Measurements from ENCODE around the gene RELA.

RELA gene

DNA sequence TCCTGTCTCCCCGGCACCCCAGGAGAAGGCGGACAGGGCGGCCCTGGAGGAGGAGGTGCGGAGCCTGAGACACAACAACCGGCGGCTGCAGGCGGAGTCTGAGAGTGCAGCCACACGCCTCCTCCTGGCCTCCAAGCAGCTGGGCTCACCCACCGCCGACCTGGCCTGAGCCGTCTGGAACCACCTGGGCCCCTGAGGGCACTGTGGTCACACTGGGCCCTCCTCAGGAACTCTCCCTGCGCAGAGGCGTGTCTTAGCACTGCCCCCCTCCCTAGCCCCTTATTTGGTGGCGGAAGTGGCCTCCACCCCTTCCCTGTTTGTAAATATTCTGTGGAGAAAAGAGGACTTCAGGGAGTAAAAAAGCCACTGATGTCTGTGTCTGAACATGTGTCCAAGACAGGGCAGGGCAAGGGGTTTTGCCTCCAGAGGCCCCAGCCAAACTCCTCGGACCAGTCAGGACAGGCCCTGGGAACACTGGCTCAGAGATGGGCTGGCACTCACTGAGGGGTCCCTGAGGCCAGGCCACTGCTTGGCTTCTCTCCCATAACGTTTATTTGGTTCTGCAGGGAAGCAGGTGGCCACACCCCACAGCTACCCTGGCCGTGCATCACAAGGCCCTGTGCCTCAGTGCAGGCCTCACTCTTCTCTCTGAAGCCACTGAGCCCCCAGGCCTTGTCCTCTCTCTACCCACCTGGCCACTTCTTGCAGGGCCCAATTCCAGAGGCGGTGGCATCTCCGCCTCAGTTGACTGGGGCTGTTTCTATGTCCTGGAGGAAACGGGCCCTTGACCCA, 12.0 kb downstream of the RELA start:
- H3K36me3 Mint-ChIP-seq (ENCODE audit: low read depth): peaks cover 25% of the 10 kb centered on the region
- peaks cover 12% of the 10 kb centered on the region for H3K27me3 Mint-ChIP-seq (ENCODE audit: low read depth, poor library complexity)
- peaks cover 45% of the 10 kb centered on the region for H3K4me1 Mint-ChIP-seq
- no peak overlapping the region for H3K27ac Mint-ChIP-seq
- DNase-seq: no peak
- no peaks in the 10 kb centered on the region for H3K9me3 Mint-ChIP-seq
- no peak overlapping the region for H3K4me3 Mint-ChIP-seq
- TF ChIP-seq, protein P1, sequence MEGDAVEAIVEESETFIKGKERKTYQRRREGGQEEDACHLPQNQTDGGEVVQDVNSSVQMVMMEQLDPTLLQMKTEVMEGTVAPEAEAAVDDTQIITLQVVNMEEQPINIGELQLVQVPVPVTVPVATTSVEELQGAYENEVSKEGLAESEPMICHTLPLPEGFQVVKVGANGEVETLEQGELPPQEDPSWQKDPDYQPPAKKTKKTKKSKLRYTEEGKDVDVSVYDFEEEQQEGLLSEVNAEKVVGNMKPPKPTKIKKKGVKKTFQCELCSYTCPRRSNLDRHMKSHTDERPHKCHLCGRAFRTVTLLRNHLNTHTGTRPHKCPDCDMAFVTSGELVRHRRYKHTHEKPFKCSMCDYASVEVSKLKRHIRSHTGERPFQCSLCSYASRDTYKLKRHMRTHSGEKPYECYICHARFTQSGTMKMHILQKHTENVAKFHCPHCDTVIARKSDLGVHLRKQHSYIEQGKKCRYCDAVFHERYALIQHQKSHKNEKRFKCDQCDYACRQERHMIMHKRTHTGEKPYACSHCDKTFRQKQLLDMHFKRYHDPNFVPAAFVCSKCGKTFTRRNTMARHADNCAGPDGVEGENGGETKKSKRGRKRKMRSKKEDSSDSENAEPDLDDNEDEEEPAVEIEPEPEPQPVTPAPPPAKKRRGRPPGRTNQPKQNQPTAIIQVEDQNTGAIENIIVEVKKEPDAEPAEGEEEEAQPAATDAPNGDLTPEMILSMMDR (IDR thresholded peaks at IDR 0.05): no peak

DNA sequence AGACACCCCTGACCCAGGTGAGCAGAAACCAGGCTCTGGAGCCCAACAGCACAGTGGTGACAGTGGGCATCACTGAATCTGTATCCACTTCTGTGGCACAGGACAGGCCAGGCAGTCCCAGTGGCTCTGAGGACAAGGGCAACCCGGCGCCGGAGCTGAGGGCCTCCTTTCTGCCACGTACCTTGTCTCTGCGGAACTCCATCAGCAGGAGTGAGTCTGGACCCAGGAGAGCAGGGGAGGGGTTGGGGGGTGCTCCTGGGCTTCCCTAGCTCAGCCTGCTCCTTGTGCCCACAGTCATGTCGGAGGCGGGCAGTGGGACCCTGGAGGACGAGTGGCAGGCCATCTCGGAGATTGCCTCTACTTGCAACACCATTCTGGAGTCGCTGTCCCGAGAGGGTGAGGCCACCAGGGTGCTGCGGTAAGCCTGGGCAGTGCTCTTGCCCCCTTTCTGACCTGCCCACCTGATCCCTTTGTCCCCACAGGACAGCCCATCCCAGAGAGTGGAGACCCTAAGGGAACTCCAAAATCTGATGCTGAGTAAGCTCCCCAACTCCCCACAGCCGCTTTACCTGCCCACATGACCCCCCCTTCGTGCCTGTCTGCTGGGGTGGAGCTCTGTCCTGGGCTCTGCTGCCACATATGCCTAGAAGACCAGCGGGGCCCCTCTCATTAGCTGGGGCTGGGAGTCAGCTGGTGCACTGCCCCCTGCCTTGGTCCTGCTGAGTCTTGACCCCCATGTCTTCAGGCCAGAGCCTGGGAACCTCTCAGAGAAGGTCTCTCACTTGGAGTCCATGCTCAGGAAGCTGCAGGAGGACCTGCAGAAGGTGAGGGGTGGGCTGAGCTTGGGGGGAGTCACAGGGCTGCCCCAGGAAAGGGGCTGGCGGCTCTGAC, 12.8 kb downstream of the RELA start:
- TF ChIP-seq, protein P1 (IDR thresholded peaks at IDR 0.05): no peak
- Mint-ChIP-seq H3K4me1 (peaks cover 49% of the 10 kb centered on the region), H3K27ac (no peak overlapping the region), H3K9me3 (no peaks in the 10 kb centered on the region), H3K4me3 (no peak overlapping the region), H3K27me3 (ENCODE audit: low read depth, poor library complexity) (peaks cover 16% of the 10 kb centered on the region), H3K36me3 (ENCODE audit: low read depth) (peaks cover 20% of the 10 kb centered on the region)
- DNase-seq: no peak

DNA sequence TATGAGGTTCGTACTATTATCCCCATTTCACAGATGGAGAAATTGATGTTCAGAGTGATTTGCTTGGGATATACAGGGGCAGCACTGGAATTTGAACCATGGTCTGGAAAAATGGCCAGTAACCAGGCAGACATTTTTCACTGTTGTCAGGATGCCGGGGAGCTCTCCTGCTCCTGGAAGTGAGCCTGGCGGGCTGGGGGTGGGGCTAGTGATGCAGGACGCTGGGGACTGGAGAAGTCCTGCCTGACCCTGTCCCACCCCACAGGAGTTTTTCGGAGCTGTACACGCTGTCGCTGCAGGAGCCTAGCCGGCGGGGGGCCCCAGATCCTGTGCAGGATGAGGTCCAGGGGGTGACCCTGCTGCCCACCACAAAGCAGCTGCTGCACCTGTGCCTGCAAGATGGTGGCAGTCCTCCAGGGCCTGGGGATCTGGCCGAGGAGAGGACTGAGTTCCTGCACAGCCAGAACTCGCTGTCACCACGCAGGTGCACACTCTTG, 13.7 kb downstream of the RELA start:
- TF ChIP-seq, protein P1 (IDR thresholded peaks at IDR 0.05): no peak
- H3K36me3 Mint-ChIP-seq (ENCODE audit: low read depth): peaks cover 19% of the 10 kb centered on the region
- H3K27me3 Mint-ChIP-seq (ENCODE audit: low read depth, poor library complexity): peaks cover 17% of the 10 kb centered on the region
- H3K4me1 Mint-ChIP-seq: peaks cover 54% of the 10 kb centered on the region
- no peak overlapping the region for H3K4me3 Mint-ChIP-seq
- DNase-seq: no peak
- H3K9me3 Mint-ChIP-seq: no peaks in the 10 kb centered on the region
- H3K27ac Mint-ChIP-seq: no peak overlapping the region

DNA sequence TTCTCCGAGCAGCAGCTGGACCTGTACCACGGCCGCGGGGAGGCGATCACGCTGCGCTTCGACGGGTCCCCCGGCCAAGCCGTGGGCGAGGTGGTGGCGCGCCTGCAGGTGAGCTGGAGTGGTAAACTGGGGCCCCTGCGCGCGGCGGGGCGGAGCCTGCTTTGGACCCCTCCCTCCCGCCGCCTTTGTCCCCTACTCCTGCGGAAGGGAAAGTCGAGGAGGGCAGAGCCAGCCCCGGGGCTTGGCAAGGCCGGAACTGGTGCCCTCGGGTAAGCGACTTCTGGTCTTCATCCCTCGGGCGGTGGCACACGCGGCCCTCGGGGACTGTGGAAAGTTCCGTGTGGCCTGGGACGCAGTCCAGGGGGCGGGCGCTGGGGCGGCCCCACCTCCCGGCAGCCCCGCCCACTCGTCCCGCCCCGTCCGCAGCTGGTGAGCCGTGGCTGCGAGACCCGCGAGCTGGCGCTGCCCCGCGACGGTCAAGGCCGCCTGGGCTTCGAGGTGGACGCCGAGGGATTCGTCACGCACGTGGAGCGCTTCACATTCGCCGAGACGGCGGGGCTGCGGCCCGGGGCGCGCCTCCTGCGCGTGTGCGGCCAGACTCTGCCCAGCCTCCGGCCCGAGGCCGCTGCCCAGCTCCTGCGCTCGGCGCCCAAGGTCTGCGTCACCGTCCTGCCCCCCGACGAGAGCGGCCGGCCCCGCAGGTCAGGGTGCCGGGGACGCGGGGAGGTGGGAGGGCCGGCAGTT, 15.6 kb downstream of the RELA start:
- Mint-ChIP-seq H3K4me1 (peaks cover 47% of the 10 kb centered on the region), H3K9me3 (no peaks in the 10 kb centered on the region), H3K36me3 (ENCODE audit: low read depth) (peaks cover 11% of the 10 kb centered on the region), H3K27ac (no peak overlapping the region), H3K4me3 (no peak overlapping the region), H3K27me3 (ENCODE audit: low read depth, poor library complexity) (peaks cover 22% of the 10 kb centered on the region)
- peak; percentile 70 for DNase-seq
- TF ChIP-seq, protein P1 (IDR thresholded peaks at IDR 0.05): no peak

DNA sequence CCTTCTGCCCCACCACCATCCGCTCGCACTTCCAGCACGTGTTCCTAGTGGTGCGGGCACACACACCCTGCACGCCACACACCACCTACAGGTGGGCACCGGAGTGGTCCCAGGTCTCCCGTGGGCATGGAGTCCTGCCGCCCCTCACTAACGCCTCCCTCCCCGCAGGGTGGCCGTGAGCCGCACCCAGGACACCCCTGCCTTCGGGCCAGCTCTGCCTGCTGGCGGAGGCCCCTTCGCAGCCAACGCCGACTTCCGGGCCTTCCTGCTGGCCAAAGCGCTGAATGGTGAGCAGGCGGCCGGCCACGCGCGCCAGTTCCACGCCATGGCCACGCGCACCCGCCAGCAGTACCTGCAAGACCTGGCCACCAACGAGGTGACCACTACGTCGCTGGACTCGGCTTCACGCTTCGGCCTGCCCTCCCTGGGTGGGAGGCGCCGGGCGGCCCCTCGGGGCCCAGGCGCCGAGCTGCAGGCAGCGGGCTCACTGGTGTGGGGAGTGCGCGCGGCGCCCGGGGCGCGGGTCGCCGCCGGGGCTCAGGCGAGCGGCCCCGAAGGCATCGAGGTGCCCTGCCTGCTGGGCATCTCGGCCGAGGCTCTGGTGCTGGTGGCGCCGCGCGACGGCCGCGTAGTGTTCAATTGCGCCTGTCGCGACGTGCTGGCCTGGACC, 16.3 kb downstream of the RELA start:
- peaks cover 11% of the 10 kb centered on the region for H3K36me3 Mint-ChIP-seq (ENCODE audit: low read depth)
- H3K4me1 Mint-ChIP-seq: peaks cover 46% of the 10 kb centered on the region
- H3K9me3 Mint-ChIP-seq: no peaks in the 10 kb centered on the region
- no peak for DNase-seq
- H3K4me3 Mint-ChIP-seq: no peak overlapping the region
- peaks cover 22% of the 10 kb centered on the region for H3K27me3 Mint-ChIP-seq (ENCODE audit: low read depth, poor library complexity)
- TF ChIP-seq, protein P1 (IDR thresholded peaks at IDR 0.05): no peak
- H3K27ac Mint-ChIP-seq: no peak overlapping the region

Data from nephron progenitor cell (in vitro differentiated cells).